Stimulated activated naive CD4-positive, alpha-beta T cell (primary cell): ENCODE results near the gene VIPR1.
"Not testable (repeated sequence)": the region's sequence is repeated elsewhere in the genome, so short reads cannot be mapped to it uniquely, and the experiment has no call there.

Source experiments
- DNase-seq, 6 experiments: peaks; one replicate each; lab custom pipeline; 2025; lab: John Stamatoyannopoulos, UW

Gene VIPR1

GRCh38 chr3:42579346-42579745, 76.9 kb downstream of the VIPR1 start:
- DNase-seq: not testable (repeated sequence)

- no peak for DNase-seq
Measured at GRCh38 chr3:42581400-42581708, 78.9 kb downstream of the VIPR1 start.

GRCh38 chr3:42581709-42582473, 79.4 kb downstream of the VIPR1 start, which contains the start of gene SEC22C:
Gene SEC22C, minus strand, starts transcription at chr3:42581967. Its CDS starts 12,921 bp downstream, at chr3:42569046.
- peak; percentile 90 to 96 (median 92) for DNase-seq

DNA sequence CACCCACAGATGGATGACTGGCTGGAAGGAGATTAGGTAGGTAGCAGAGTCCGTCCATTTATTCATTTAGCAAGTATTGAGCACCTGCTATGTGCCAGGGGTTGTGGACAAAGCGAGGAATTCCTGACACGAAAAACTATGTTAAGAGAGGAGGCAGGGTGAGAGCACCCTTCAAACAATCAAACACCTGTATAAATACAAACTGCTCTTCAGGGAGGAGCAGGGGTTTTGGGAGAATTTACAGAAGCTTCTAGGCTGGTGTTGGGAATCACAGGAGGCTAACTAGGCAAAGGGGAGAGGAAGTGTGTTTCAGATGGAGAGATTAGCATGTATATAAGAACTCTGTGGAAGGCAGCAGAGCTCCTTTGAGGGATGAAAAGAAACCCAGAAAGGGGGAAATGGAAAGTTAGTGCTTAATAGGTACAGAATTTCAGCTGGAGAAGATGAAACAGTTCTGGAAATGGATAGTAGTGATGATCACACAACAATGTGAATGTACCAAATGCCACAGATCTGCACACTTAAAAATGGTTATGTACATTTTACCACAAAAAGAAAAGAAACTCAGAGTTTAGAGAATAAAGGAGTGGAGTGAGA, 80.1 kb downstream of the VIPR1 start:
- DNase-seq: no peak
